DMS79 treated with DMSO at 0.1 percent for 48 hours (cell line): ENCODE results near the gene SMG9.
"Not testable (repeated sequence)": the region's sequence is repeated elsewhere in the genome, so short reads cannot be mapped to it uniquely, and the experiment has no call there.

ENCODE experiments used
- DNase-seq: peaks from one replicate; lab custom pipeline; 2025; lab: John Stamatoyannopoulos, UW

Gene SMG9

GRCh38 chr19:43692385-43692784 is 62.4 kb downstream of the SMG9 start:
- DNase-seq: no peak

- DNase-seq: no peak
Measured at GRCh38 chr19:43691755-43692154, 63.0 kb downstream of the SMG9 start.

GRCh38 chr19:43690890-43691289 is 63.9 kb downstream of the SMG9 start:
- DNase-seq: no peak

GRCh38 chr19:43690444-43690843 is 64.3 kb downstream of the SMG9 start:
- DNase-seq: no peak

GRCh38 chr19:43688059-43688701 is 66.6 kb downstream of the SMG9 start:
- DNase-seq: no peak

- DNase-seq: no peak
Measured at GRCh38 chr19:43687660-43687997, 67.1 kb downstream of the SMG9 start.

- DNase-seq: no peak
Measured at GRCh38 chr19:43684326-43684725, 70.4 kb downstream of the SMG9 start.

GRCh38 chr19:43683905-43684304 is 70.9 kb downstream of the SMG9 start:
- DNase-seq: no peak

- DNase-seq: no peak
Measured at GRCh38 chr19:43682824-43683661, 71.7 kb downstream of the SMG9 start.

- not testable (repeated sequence) for DNase-seq
Measured at GRCh38 chr19:43682269-43682668, 72.5 kb downstream of the SMG9 start.

- no peak for DNase-seq
Measured at GRCh38 chr19:43681821-43682220, 72.9 kb downstream of the SMG9 start.

- DNase-seq: no peak
Measured at GRCh38 chr19:43678512-43679261, 76.1 kb downstream of the SMG9 start.
